HepG2 (cell line): ENCODE data around the gene GPR143. TPM values are rescaled to one million over a fixed set of nuclear protein-coding genes. Genes with fewer than 3 reads are reported as not detected.
A peak's percentile ranks its signal among the peaks of the same experiment; 100 is the strongest.

Experiments
- ATAC-seq: fragments of 200-7000 bp; cut with Tn5 transposase; 3 replicates; pipeline ENCODE4 v1.9.1; 2020; ENCODE audit warnings: mild to moderate bottlenecking, moderate library complexity
- BruUV-seq: library from RNA; stranded (reverse); fragments of 400-500 nt; replicated peaks from 2 replicates; lab custom pipeline; 2021; lab: Mats Ljungman, UMichigan
- CTCF ChIA-PET: fragments of 300-600 bp; formaldehyde crosslinking; extraction: SDS; loops from one replicate; lab custom pipeline; 2021; ENCODE audit warnings: low total read pairs, inconsistent platforms, low intra/inter-chr PET ratio; lab: Yijun Ruan, JAX
- POLR2A ChIA-PET: fragments of 350-600 bp; sonication (Branson Sonifier 250); formaldehyde crosslinking; loops from one replicate; lab custom pipeline; 2020; ENCODE audit warnings: antibody characterized with exemption, inconsistent platforms; lab: Yijun Ruan, JAX
- DNase-seq: peaks from one replicate; pipeline ENCODE4 v3.0.0-alpha.2; 2015; ENCODE audit warnings: low spot score
- FAIRE-seq: peaks from 3 replicates; lab custom pipeline; 2011; peaks lifted over from hg19 to GRCh38; lab: Jason Lieb, UNC
- H2AFZ ChIP-seq: one replicate; pipeline ENCODE4 v1.6.1; 2011; ENCODE audit warnings: low read length, inconsistent platforms
- H3K27ac ChIP-seq: fragments of 300-600 bp; 3 replicates; pipeline ENCODE4 v1.8.0; 2011; ENCODE audit warnings: mixed run types, mild to moderate bottlenecking, mixed read lengths, low read length, inconsistent platforms; ENCODE audit not compliant: insufficient read depth; ENCODE audit errors: extremely low read length
- H3K27me3 ChIP-seq, 2 experiments: fragments of 200-600 bp in 1 of 2; 2 replicates in 1 of 2; 3 replicates in 1 of 2; pipeline versions ENCODE4 v1.6.0 to v1.8.0; 2011; ENCODE audit warnings: low read length in 2 of 2, mild to moderate bottlenecking in 2 of 2, moderate library complexity in 2 of 2, inconsistent platforms in 1 of 2; ENCODE audit not compliant: insufficient read depth in 2 of 2, control insufficient read depth in 1 of 2
- H3K36me3 ChIP-seq, 2 experiments: fragments of 200-600 bp in 1 of 2; replicated peaks in 1 of 2; 2 replicates in 1 of 2; 3 replicates in 1 of 2; pipeline versions ENCODE4 v1.5.1 to v1.8.0; 2011; ENCODE audit warnings: low read length in 2 of 2, inconsistent platforms in 1 of 2; ENCODE audit not compliant: insufficient read depth in 2 of 2, control insufficient read depth in 1 of 2
- H3K4me1 ChIP-seq: 2 replicates; pipeline ENCODE4 v1.5.1; 2012; ENCODE audit warnings: low read length, inconsistent platforms; ENCODE audit not compliant: insufficient read depth
- H3K4me2 ChIP-seq: 2 replicates; pipeline ENCODE4 v1.6.0; 2011; ENCODE audit warnings: low read depth, low read length, inconsistent platforms
- H3K4me3 ChIP-seq, 3 experiments: fragments of 200-600 bp in 1 of 3; sonication (generic), shearing (Covaris generic) in 1 of 3; replicated peaks in 1 of 3; 2 replicates each; pipeline ENCODE4 v1.5.1; 2011 to 2016; ENCODE audit warnings: low read length in 3 of 3, inconsistent platforms in 2 of 3, low read depth in 2 of 3, mild to moderate bottlenecking in 2 of 3, control low read depth in 1 of 3, mixed read lengths in 1 of 3; ENCODE audit not compliant: insufficient read depth in 1 of 3
- H3K79me2 ChIP-seq: one replicate; pipeline ENCODE4 v1.6.1; 2011; ENCODE audit warnings: low read length, inconsistent platforms; ENCODE audit not compliant: insufficient read depth
- H3K9ac ChIP-seq: 2 replicates; pipeline ENCODE4 v1.6.0; 2011; ENCODE audit warnings: mild to moderate bottlenecking, low read depth, low read length, inconsistent platforms; ENCODE audit not compliant: insufficient read depth
- H3K9me3 ChIP-seq: 2 replicates; pipeline ENCODE4 v1.5.1; 2012; ENCODE audit warnings: mild to moderate bottlenecking, low read length
- H4K20me1 ChIP-seq: 2 replicates; pipeline ENCODE4 v1.6.0; 2011; ENCODE audit warnings: inconsistent platforms, mild to moderate bottlenecking, low read length, moderate library complexity; ENCODE audit not compliant: insufficient read depth
- HMGA1 ChIP-seq: sonication (generic); formaldehyde crosslinking; conservative IDR thresholded peaks from 2 replicates; pipeline ENCODE4 v1.4.0; 2020; ENCODE audit warnings: missing genetic modification reagents
- MTERF4 ChIP-seq: sonication (generic); formaldehyde crosslinking; IDR thresholded peaks from 2 replicates; pipeline ENCODE4 v1.8.0; 2023; ENCODE audit warnings: mild to moderate bottlenecking, missing genetic modification reagents
- MXD1 ChIP-seq: sonication (generic); formaldehyde crosslinking; IDR thresholded peaks from 2 replicates; pipeline ENCODE4 v1.4.0; 2020; ENCODE audit warnings: mild to moderate bottlenecking, missing genetic modification reagents
- NFKB2 ChIP-seq: sonication (generic); formaldehyde crosslinking; IDR thresholded peaks from 2 replicates; pipeline ENCODE4 v1.4.0; 2020; ENCODE audit warnings: missing genetic modification reagents, borderline replicate concordance
- RFX5 ChIP-seq: IDR thresholded peaks from 2 replicates; pipeline ENCODE4 v1.6.1; 2011; ENCODE audit warnings: low read depth, low read length, improper control_type of control experiment
- TGIF2 ChIP-seq: IDR thresholded peaks from 2 replicates; pipeline ENCODE4 v1.6.1; 2016; ENCODE audit warnings: control low read depth, missing compliant biosample characterization
- U2AF2 ChIP-seq: fragments of 200-400 bp; formaldehyde crosslinking; IDR thresholded peaks from 2 replicates; pipeline ENCODE4 v1.6.1; 2017; ENCODE audit warnings: low read depth, mild to moderate bottlenecking, low read length
- YEATS2 ChIP-seq: sonication (generic); formaldehyde crosslinking; IDR thresholded peaks from 2 replicates; pipeline ENCODE4 v1.4.0; 2020; ENCODE audit warnings: missing genetic modification reagents, borderline replicate concordance
- ZBTB3 ChIP-seq: sonication (generic); formaldehyde crosslinking; IDR thresholded peaks from 2 replicates; pipeline ENCODE4 v1.4.0; 2020; ENCODE audit warnings: low read depth, mild to moderate bottlenecking, moderate library complexity, missing genetic modification reagents, borderline replicate concordance
- ZFP1 ChIP-seq: IDR thresholded peaks from 2 replicates; pipeline ENCODE4 v1.6.1; 2016
- ZFP37 ChIP-seq: sonication (generic); formaldehyde crosslinking; IDR thresholded peaks from 2 replicates; pipeline ENCODE4 v1.4.0; 2020; ENCODE audit warnings: missing genetic modification reagents, borderline replicate concordance
- ZNF484 ChIP-seq: sonication (generic); formaldehyde crosslinking; IDR thresholded peaks from 2 replicates; pipeline ENCODE4 v1.5.1; 2020; ENCODE audit warnings: mild to moderate bottlenecking, low read depth, missing genetic modification reagents, borderline replicate concordance
- WGBS: methylation state at CpG from one replicate; pipeline ENCODE4 v1.1.6; 2017; ENCODE audit warnings: low lambda C conversion rate; 5-methylcytosine and 5-hydroxymethylcytosine counted together
- in situ Hi-C: cut with HindIII; loops from 2 replicates; pipeline ENCODE4 v1.10.0; 2017; ENCODE audit warnings: low pct_unique_long_range_greater_than_20kb; ENCODE audit not compliant: extremely low pct_ligation_motif_present
- intact Hi-C: fragments of 100-400 bp; cut with micrococcal nuclease; formaldehyde crosslinking; loops from one replicate; pipeline ENCODE4 v1.10.0; 2022; ENCODE audit not compliant: unreplicated experiment
- polyA plus RNA-seq, 8 experiments: library from polyadenylated mRNA; depleted of rRNA in 3 of 8; stranded (reverse) in 7 of 8; unstranded in 1 of 8; fragments of >200 nt; fragmentation: Illumina TruSeq in 4 of 8; extraction: Trizol in 4 of 8; gene quantifications; 2 replicates each; pipeline versions ENCODE4 v1.2.1 to v1.2.3, GENCODE V29; 2011 to 2016; ENCODE audit warnings: low read depth in 4 of 8, missing spikeins in 1 of 8, mixed read lengths in 1 of 8; ENCODE audit not compliant: insufficient read depth in 1 of 8
- total RNA-seq, 5 experiments: library from RNA; depleted of rRNA; stranded (reverse); fragments of >200 nt; fragmentation: Illumina TruSeq; extraction: Trizol; gene quantifications; 2 replicates each; pipeline ENCODE4 v1.2.3, GENCODE V29; 2016; ENCODE audit warnings: low read depth in 1 of 5
- TF ChIP-seq, protein P1 (sequence below): sonication (generic); formaldehyde crosslinking; IDR thresholded peaks from 2 replicates; pipeline ENCODE4 v1.5.0; 2020; ENCODE audit warnings: mild to moderate bottlenecking, missing genetic modification reagents, moderate library complexity

Gene GPR143
- total and polyA plus RNA-seq, 2 of the 13 experiments (the other 11 are each of a cell fraction or from before 2014, with no cell fraction given): 0.30 to 0.89 TPM

- POLR2A ChIA-PET: no interaction called here
- ATAC-seq: no peak
- TF ChIP-seq, protein P1, sequence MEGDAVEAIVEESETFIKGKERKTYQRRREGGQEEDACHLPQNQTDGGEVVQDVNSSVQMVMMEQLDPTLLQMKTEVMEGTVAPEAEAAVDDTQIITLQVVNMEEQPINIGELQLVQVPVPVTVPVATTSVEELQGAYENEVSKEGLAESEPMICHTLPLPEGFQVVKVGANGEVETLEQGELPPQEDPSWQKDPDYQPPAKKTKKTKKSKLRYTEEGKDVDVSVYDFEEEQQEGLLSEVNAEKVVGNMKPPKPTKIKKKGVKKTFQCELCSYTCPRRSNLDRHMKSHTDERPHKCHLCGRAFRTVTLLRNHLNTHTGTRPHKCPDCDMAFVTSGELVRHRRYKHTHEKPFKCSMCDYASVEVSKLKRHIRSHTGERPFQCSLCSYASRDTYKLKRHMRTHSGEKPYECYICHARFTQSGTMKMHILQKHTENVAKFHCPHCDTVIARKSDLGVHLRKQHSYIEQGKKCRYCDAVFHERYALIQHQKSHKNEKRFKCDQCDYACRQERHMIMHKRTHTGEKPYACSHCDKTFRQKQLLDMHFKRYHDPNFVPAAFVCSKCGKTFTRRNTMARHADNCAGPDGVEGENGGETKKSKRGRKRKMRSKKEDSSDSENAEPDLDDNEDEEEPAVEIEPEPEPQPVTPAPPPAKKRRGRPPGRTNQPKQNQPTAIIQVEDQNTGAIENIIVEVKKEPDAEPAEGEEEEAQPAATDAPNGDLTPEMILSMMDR (CRISPR knock-in tag): peak; percentile 20; the same call in 1 of the 2 replicates
- no peak for TF ChIP-seq RFX5
- TF ChIP-seq TGIF2 (CRISPR knock-in tag): no peak
- no peak for FAIRE-seq
- Histone ChIP-seq H3K4me1 (no peaks in the 10 kb centered on the region), H2AFZ (no peak overlapping the region), H3K9ac (no peak overlapping the region), H3K4me2 (no peak overlapping the region), H3K36me3 (peaks cover 3 to 18% of the 10 kb centered on the region in 2 experiments; a peak in 4 of 5 replicates), H3K27me3 (no peaks in the 10 kb centered on the region), H3K4me3 (no peak overlapping the region), H3K27ac (no peak overlapping the region), H4K20me1 (no peaks in the 10 kb centered on the region), H3K9me3 (no peaks in the 10 kb centered on the region), H3K79me2 (no peaks in the 10 kb centered on the region)
- intact Hi-C loops: no loop called here
- in situ Hi-C loops: loop anchor here (25.0 kb wide), 1 partner anchor 738 kb away; no protein-coding TSS in a partner anchor
- 98% methylated on average over 8 of the region's 15 CpGs for WGBS
- BruUV-seq: no TSS peak
- DNase-seq: no peak
- CTCF ChIA-PET: no interaction called here
These were observed 65.1 kb downstream of the GPR143 start for GRCh38 chrX:9700555-9700954.

DNA sequence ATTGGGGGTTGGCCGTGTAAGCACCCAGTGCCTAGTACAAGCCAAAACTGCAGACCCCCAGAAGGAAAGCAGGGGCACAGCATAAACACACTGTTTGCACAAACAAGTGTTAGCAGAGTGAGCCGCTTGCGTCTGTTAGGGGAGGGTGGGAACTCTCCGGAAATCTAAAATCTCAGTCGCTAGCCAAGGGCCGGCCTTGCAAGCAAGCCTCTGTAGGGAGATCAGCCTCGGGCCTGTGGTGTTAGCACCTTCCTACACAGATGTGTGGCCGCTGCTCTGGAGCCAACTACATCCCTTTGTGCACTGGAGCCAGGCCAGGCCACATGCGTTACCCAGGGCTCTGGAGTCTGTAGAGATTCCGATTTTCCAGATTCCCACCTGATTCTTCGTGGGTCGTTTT, 67.1 kb downstream of the GPR143 start:
- WGBS: 98% methylated on average over 4 of the region's 12 CpGs
- Histone ChIP-seq H3K4me2 (no peak overlapping the region), H3K4me1 (no peaks in the 10 kb centered on the region), H3K79me2 (no peaks in the 10 kb centered on the region), H3K27ac (no peak overlapping the region), H3K4me3 (no peak overlapping the region), H2AFZ (no peak overlapping the region), H3K9me3 (no peaks in the 10 kb centered on the region), H3K36me3 (peaks cover 3 to 28% of the 10 kb centered on the region in 2 experiments; a peak in 4 of 5 replicates), H3K9ac (no peak overlapping the region), H3K27me3 (no peaks in the 10 kb centered on the region), H4K20me1 (no peaks in the 10 kb centered on the region)
- BruUV-seq: no TSS peak
- intact Hi-C loops: no loop called here
- ATAC-seq (no peak), DNase-seq (no peak), FAIRE-seq (no peak)
- in situ Hi-C loops: no loop called here
- CTCF ChIA-PET: no interaction called here
- TF ChIP-seq U2AF2: no peak
- no peak for TF ChIP-seq ZNF484
- TF ChIP-seq MTERF4: no peak
- TF ChIP-seq HMGA1 (CRISPR knock-in tag): no peak
- no peak for TF ChIP-seq MXD1
- TF ChIP-seq ZBTB3 (CRISPR knock-in tag): no peak
- TF ChIP-seq ZFP37 (CRISPR knock-in tag): no peak
- no peak for TF ChIP-seq TGIF2 (CRISPR knock-in tag)
- no peak for TF ChIP-seq NFKB2 (CRISPR knock-in tag)
- no peak for TF ChIP-seq ZFP1 (CRISPR knock-in tag)
- no peak for TF ChIP-seq YEATS2 (CRISPR knock-in tag)
- POLR2A ChIA-PET: no interaction called here
